HUES64 (cell line): ENCODE data around the gene TBRG1.

Experiments
- H3K27ac ChIP-seq: 2 replicates; pipeline ENCODE4 v1.7.0; 2013; ENCODE audit warnings: low read depth, low read length, inconsistent platforms
- H3K27me3 ChIP-seq: 2 replicates; pipeline ENCODE4 v1.6.1; 2013; ENCODE audit warnings: mild to moderate bottlenecking, low read length; ENCODE audit not compliant: insufficient read depth
- H3K36me3 ChIP-seq: 2 replicates; pipeline ENCODE4 v1.6.1; 2013; ENCODE audit warnings: mild to moderate bottlenecking, low read length; ENCODE audit not compliant: insufficient read depth
- H3K4me1 ChIP-seq: 2 replicates; pipeline ENCODE4 v1.6.1; 2013; ENCODE audit warnings: mild to moderate bottlenecking, low read length, moderate library complexity; ENCODE audit not compliant: insufficient read depth
- H3K4me3 ChIP-seq: 2 replicates; pipeline ENCODE4 v1.5.1; 2013; ENCODE audit warnings: mild to moderate bottlenecking, low read length, moderate library complexity
- H3K9ac ChIP-seq: 2 replicates; pipeline ENCODE4 v1.6.1; 2013; ENCODE audit warnings: mild to moderate bottlenecking, low read depth, low read length
- H3K9me3 ChIP-seq: 2 replicates; pipeline ENCODE4 v1.6.1; 2013; ENCODE audit warnings: low read depth, low read length; ENCODE audit not compliant: insufficient read depth
- WGBS: fragments of 150-250, 120-280 bp; methylation state at CpG from one replicate; pipeline ENCODE4 v1.1.7; 2013; ENCODE audit warnings: missing lambda C conversion rate; 5-methylcytosine and 5-hydroxymethylcytosine counted together

Gene TBRG1

DNA sequence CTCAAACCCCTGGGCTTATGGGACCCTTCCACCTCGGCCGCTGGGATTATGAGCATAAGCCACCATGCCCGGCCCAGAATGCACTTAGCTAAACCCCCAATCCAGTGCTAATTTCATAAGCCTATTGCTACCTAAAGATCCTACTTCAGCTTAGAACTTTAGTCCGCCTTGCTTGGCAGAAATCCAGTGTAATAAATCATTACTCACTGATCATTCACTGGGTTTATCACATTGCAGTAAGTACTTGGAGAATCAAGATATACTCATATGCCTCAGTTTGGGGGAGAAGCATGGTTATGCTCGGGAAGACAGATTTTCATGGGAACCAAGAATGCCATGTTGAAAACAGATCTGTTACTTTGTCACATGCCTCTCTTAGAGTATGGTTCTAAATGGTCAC lies 3.8 kb upstream of the TBRG1 start:
- H3K27me3 ChIP-seq, result peaks cover 21% of the 10 kb centered on the region
- no peak overlapping the region for H3K4me3 ChIP-seq
- no peak overlapping the region for H3K9ac ChIP-seq
- no peaks in the 10 kb centered on the region for H3K36me3 ChIP-seq
- 91% methylated on average over 5 of the region's 5 CpGs for WGBS
- H3K9me3 ChIP-seq, result no peaks in the 10 kb centered on the region
- H3K4me1 ChIP-seq, result peaks cover 4% of the 10 kb centered on the region; the same call in 1 of the 2 replicates
- no peak overlapping the region for H3K27ac ChIP-seq

DNA sequence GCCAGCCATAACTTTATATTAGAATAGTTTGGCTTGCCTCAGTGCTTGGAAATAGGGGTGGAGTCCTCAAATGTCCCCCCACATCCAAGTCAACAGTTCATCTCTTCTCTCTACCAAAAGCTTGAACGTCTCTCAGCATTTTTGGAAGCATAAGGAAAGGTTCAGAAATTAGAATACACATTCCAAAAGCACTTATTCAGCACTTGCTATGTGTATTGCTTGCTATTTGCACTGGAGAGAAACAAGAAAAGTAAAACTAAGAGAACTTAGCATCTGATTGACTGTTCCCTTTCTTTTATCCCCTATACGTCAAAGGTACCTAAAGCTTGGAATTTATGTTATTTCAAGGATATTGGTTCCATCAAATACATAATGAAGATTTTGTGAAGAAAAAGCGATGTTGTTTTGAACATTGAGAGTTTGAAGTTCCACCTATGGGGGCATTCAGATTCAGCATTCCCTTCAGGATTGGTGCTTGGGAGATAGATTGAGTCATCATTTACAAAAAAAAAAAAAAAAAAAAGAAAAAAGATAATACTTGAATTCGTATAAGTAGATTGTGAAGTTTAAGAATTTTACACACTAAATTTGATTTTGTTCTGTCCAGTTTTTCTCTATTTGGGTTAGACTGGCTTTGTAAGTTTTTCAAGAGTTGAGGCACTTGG lies 1.3 kb downstream of the TBRG1 start:
- no peaks in the 10 kb centered on the region for H3K9me3 ChIP-seq
- no peak overlapping the region for H3K9ac ChIP-seq
- WGBS, result 62% methylated on average over 2 of the region's 4 CpGs
- peaks cover 44% of the 10 kb centered on the region for H3K36me3 ChIP-seq
- H3K4me1 ChIP-seq, result peaks cover 7% of the 10 kb centered on the region; the same call in 1 of the 2 replicates
- peak overlapping the region; percentile 86 for H3K4me3 ChIP-seq
- H3K27ac ChIP-seq, result no peak overlapping the region
- H3K27me3 ChIP-seq, result peaks cover 19% of the 10 kb centered on the region

DNA sequence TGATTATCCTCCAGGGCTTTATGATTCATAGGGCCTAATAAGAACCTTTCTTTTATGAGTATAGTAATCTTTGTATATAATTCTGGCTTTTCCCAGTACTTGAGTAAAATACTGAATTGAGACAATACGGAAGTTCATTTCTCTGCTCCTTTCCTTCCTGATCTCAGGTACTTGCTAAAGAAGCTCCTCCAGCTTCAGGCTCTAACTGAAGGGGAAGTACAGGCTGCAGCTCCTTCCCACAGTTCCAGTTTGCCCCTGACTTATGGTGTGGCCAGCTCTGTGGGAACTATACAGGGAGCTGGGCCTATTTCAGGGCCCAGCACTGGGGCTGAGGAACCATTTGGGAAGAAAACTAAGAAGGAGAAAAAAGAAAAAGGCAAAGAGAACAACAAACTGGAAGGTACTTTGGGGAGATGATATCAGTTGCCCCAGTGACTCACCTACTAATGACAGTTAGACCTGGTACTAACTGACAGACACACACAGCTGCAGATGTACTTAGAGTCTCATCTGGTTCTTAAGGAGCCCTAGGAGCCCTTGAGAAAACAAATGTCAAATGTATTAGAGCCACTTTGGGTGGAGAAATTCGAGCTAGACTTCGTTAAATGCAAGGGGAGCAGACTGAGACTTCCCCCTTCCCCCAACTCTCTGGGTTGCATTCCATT lies 3.0 kb downstream of the TBRG1 start:
- 97% methylated on average over 3 of the region's 3 CpGs for WGBS
- H3K36me3 ChIP-seq, result peaks cover 59% of the 10 kb centered on the region

DNA sequence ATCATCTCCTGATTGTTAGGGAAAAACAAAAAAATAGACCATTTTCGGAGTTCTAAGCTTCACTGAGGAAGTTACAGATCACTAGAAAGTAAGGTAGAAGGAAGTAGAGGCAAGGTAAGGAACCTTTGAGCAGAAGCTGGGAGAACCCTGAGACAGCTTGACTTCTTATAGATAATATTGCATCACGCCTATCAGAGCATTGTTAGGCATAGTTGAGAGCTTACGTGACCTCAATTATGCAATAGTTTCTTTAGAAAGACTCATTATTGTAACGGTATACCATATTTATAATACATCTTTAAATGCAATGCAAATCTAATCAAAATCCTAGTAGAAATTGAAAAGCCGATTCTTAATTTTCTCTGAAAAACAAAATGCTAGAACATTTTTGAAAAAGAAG lies 4.9 kb downstream of the TBRG1 start:
- H3K36me3 ChIP-seq, result peaks cover 78% of the 10 kb centered on the region
- H3K4me1 ChIP-seq, result peaks cover 4% of the 10 kb centered on the region; the same call in 1 of the 2 replicates
- 90% methylated on average over 5 of the region's 5 CpGs for WGBS

More for the DNA sequence above, 3.0 kb downstream of the TBRG1 start:
- Histone ChIP-seq H3K4me3 (no peak overlapping the region), H3K4me1 (peaks cover 7% of the 10 kb centered on the region; the same call in 1 of the 2 replicates), H3K9ac (no peak overlapping the region), H3K9me3 (no peaks in the 10 kb centered on the region), H3K27ac (no peak overlapping the region), H3K27me3 (peaks cover 2% of the 10 kb centered on the region)

GRCh38 chr11:124629961-124630360 lies 7.3 kb downstream of the TBRG1 start:
- Histone ChIP-seq H3K4me1 (no peaks in the 10 kb centered on the region), H3K36me3 (peaks cover 96% of the 10 kb centered on the region)
- whole genome bisulfite sequencing, result 98% methylated on average over 3 of the region's 4 CpGs

More for the DNA sequence above, 4.9 kb downstream of the TBRG1 start:
- Histone ChIP-seq H3K27ac (no peak overlapping the region), H3K9me3 (no peaks in the 10 kb centered on the region), H3K4me3 (no peak overlapping the region), H3K27me3 (no peaks in the 10 kb centered on the region), H3K9ac (no peak overlapping the region)

DNA sequence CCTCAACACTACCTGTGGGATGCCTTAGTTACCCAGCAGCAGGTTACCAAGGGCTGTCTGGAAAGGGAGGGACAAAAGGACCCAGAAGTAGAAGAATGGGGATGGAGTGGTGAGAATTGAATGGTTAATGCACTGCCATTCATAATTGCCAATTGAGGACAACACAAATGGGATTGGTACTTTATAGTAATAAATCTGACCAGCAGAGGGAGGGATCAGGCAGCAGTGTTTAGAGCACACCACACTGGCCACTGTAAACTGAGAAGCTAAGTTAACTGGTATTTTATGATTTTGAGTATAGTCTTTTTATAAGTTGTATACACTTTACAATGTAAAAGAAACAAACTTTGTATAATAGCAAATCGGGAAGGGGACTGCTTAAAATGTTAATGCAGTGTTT lies 10.7 kb downstream of the TBRG1 start:
- H3K27me3 ChIP-seq, result no peaks in the 10 kb centered on the region
- H3K4me1 ChIP-seq, result no peaks in the 10 kb centered on the region
- peaks cover 91% of the 10 kb centered on the region for H3K36me3 ChIP-seq
- no CpG with 5 or more reads among the region's 1 CpG for WGBS
- H3K27ac ChIP-seq, result no peak overlapping the region
- H3K4me3 ChIP-seq, result no peak overlapping the region
- no peaks in the 10 kb centered on the region for H3K9me3 ChIP-seq
- no peak overlapping the region for H3K9ac ChIP-seq

More at GRCh38 chr11:124629961-124630360, 7.3 kb downstream of the TBRG1 start:
- H3K9me3 ChIP-seq, result no peaks in the 10 kb centered on the region
- no peaks in the 10 kb centered on the region for H3K27me3 ChIP-seq
- no peak overlapping the region for H3K27ac ChIP-seq
- no peak overlapping the region for H3K9ac ChIP-seq
- H3K4me3 ChIP-seq, result no peak overlapping the region

DNA sequence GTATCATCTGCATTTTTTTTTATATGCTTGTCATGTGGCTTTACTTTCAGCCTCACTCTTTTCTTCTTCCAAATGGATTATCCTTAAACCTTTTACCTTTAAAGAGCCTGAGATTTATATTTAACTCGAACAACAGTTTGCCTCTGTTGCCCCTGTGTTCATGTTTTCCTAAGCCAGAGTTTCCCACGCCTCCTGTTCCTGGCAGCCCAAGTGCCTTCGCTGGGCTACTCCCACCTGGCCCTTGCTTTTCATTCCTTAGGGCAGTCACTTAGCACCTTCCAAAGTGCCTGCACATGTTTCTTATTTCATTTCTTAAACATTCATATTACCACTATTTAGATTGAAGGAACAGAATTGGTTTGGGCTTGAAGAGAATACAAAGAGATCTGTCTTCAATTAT lies 13.3 kb downstream of the TBRG1 start:
- no peak overlapping the region for H3K4me3 ChIP-seq
- no peaks in the 10 kb centered on the region for H3K9me3 ChIP-seq
- H3K36me3 ChIP-seq, result peaks cover 70% of the 10 kb centered on the region
- no peak overlapping the region for H3K9ac ChIP-seq
- WGBS, result 96% methylated on average over 3 of the region's 3 CpGs
- no peak overlapping the region for H3K27ac ChIP-seq
- H3K27me3 ChIP-seq, result no peaks in the 10 kb centered on the region
- no peaks in the 10 kb centered on the region for H3K4me1 ChIP-seq

DNA sequence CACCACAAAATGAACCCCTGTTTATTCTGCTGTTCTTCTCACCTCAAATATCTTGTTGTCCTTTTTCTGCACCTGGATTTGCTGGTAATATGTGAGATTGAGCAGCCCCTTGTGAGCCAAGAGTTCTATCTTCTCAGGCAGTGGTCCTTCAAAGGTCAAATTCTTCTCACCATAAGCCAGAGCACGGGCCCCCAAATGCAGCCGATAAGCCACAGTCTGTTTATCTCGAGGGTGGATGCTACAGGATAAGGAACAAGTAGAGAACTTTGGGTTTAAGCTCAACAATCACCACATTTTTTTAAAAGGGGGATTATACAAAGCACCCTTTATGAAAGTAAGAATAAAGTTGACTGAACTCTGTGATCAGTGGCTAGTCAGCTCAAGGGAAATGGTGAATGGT lies 15.8 kb downstream of the TBRG1 start:
- no peaks in the 10 kb centered on the region for H3K9me3 ChIP-seq
- WGBS, result 90% methylated on average over 3 of the region's 3 CpGs
- no peak overlapping the region for H3K4me3 ChIP-seq
- peaks cover 44% of the 10 kb centered on the region for H3K36me3 ChIP-seq
- H3K4me1 ChIP-seq, result no peaks in the 10 kb centered on the region
- no peak overlapping the region for H3K9ac ChIP-seq
- no peaks in the 10 kb centered on the region for H3K27me3 ChIP-seq
- H3K27ac ChIP-seq, result no peak overlapping the region

GRCh38 chr11:124639186-124639585 lies 16.5 kb downstream of the TBRG1 start:
- Histone ChIP-seq H3K4me1 (no peaks in the 10 kb centered on the region), H3K9me3 (no peaks in the 10 kb centered on the region), H3K36me3 (peaks cover 39% of the 10 kb centered on the region)

DNA sequence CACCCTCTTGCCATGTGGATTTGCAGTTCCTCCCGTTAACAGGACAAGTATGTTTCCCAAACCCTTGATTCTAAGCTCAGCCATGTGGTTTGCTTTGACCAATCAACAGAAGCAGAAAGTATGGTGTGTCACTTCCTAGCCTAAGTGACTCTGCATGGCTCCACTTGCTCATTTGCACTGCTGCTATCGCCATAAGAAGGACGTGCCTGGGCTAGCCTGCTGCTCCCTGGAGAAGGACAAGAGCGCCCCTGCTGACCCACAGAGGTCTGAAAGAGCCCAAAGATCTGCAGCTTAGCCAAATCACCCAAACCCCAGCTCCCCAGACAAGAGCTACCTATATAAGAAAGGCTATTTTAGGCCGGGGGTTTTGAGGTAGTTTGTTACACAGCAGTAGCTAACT lies 18.0 kb downstream of the TBRG1 start:
- 88% methylated on average over 4 of the region's 5 CpGs for WGBS
- Histone ChIP-seq H3K9me3 (no peaks in the 10 kb centered on the region), H3K27me3 (no peaks in the 10 kb centered on the region), H3K9ac (no peak overlapping the region), H3K36me3 (peaks cover 25% of the 10 kb centered on the region), H3K4me1 (0 out of 2 replicates have a peak, but pooled peaks cover 4% of the 10 kb centered on the region), H3K27ac (no peak overlapping the region), H3K4me3 (no peak overlapping the region)

More at GRCh38 chr11:124639186-124639585, 16.5 kb downstream of the TBRG1 start:
- no peaks in the 10 kb centered on the region for H3K27me3 ChIP-seq
- H3K27ac ChIP-seq, result no peak overlapping the region
- H3K4me3 ChIP-seq, result no peak overlapping the region
- WGBS, result 92% methylated on average over 1 of the region's 1 CpG
- no peak overlapping the region for H3K9ac ChIP-seq

DNA sequence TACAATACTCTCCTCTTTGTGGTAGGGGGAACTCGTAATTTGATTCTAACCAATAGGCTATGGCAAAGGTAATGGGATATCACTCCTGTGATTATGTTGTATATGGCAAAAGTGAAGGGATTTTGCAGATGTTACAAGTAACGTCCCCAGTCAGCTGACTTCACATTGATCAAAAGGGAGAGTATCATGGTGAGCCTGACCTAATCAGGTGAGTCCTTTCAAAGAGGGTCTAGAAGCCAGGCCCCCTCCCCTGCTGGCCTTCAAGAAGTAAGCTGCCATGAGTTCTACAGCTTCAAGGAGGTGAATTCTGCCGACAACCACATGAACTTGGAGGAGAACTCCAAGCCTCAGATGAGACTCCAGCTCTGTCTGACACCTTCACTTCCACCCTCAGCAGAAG lies 20.0 kb downstream of the TBRG1 start:
- Histone ChIP-seq H3K27me3 (no peaks in the 10 kb centered on the region), H3K4me1 (0 out of 2 replicates have a peak, but pooled peaks cover 4% of the 10 kb centered on the region), H3K36me3 (peaks cover 6% of the 10 kb centered on the region; the same call in 1 of the 2 replicates), H3K9ac (no peak overlapping the region), H3K27ac (no peak overlapping the region), H3K4me3 (no peak overlapping the region), H3K9me3 (no peaks in the 10 kb centered on the region)
- WGBS, result 93% methylated on average over 3 of the region's 3 CpGs
